Osteocyte (in vitro differentiated cells): ENCODE results near the gene NRN1L. TPM values are rescaled to one million over a fixed set of nuclear protein-coding genes. Genes with fewer than 3 reads are reported as not detected.
A peak's percentile ranks its signal among the peaks of the same experiment; 100 is the strongest.

ENCODE experiments used
- DNase-seq: peaks from one replicate; pipeline ENCODE4 v3.0.0; 2021; ENCODE audit warnings: mixed read lengths; ENCODE audit not compliant: unreplicated experiment; ENCODE audit errors: extremely low spot score
- H3K27ac Mint-ChIP-seq: one replicate; pipeline ENCODE4 v1.8.0; 2021; ENCODE audit warnings: mild to moderate bottlenecking, mixed read lengths; ENCODE audit not compliant: unreplicated experiment
- H3K27me3 Mint-ChIP-seq: one replicate; pipeline ENCODE4 v1.8.0; 2021; ENCODE audit warnings: mixed read lengths; ENCODE audit not compliant: unreplicated experiment
- H3K36me3 Mint-ChIP-seq: one replicate; pipeline ENCODE4 v1.8.0; 2021; ENCODE audit warnings: mixed read lengths; ENCODE audit not compliant: unreplicated experiment
- H3K4me1 Mint-ChIP-seq: one replicate; pipeline ENCODE4 v1.8.0; 2021; ENCODE audit warnings: mixed read lengths; ENCODE audit not compliant: unreplicated experiment
- H3K4me3 Mint-ChIP-seq: one replicate; pipeline ENCODE4 v1.8.0; 2021; ENCODE audit warnings: mild to moderate bottlenecking, moderate library complexity, mixed read lengths; ENCODE audit not compliant: unreplicated experiment
- H3K9me3 Mint-ChIP-seq: one replicate; pipeline ENCODE4 v1.8.0; 2021; ENCODE audit warnings: mixed read lengths; ENCODE audit not compliant: unreplicated experiment
- total RNA-seq: library from RNA; stranded (reverse); gene quantifications from 2 replicates; pipeline ENCODE4 v1.2.1, GENCODE V29; 2021
- TF ChIP-seq, protein P1 (sequence below): fragments of 200-600 bp; sonication (generic); IDR thresholded peaks from 2 replicates; pipeline ENCODE4 v1.5.0; 2021; ENCODE audit warnings: antibody characterized with exemption, mild to moderate bottlenecking, moderate library complexity

Gene NRN1L
- total RNA-seq, 1 donor from 2014 or later = 1.5 TPM

DNA sequence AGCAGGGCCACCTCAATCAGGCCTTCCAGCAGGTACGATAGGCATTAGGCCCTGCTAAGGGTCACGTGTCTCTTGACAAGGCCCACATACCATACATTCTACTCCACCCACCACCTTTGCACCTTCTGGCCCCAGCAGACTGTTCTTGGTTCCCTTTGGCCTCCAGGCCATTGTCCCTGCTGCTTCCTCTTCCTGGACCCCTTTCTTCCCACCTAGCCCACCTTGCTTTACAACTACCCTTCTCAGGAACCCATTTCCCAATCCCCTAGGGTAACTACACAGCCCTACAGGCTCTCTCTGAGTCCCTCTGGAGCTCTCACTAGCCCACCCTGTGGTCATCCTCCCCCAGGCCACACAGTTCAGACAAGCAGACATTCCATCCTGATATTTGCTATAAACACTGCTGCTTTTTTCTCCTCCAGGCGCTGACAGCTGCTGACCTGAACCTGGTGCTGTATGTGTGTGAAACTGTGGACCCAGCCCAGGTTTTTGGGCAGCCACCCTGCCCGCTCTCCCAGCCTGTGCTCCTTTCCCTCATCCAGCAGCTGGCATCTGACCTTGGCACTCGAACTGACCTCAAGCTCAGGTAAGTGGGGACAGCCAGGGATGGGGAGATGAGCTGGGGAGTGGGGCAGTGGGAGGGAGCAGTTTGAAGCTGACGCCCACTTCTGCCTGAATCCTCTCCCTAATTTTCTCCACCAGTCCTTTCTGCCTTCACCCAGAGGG is 1.4 kb upstream of the NRN1L start:
- no peak for DNase-seq
- Mint-ChIP-seq H3K4me3 (no peak overlapping the region), H3K4me1 (peaks cover 9% of the 10 kb centered on the region), H3K9me3 (no peaks in the 10 kb centered on the region), H3K27me3 (no peaks in the 10 kb centered on the region), H3K36me3 (peaks cover 29% of the 10 kb centered on the region), H3K27ac (peak overlapping the region; percentile 13)
- TF ChIP-seq, protein P1, sequence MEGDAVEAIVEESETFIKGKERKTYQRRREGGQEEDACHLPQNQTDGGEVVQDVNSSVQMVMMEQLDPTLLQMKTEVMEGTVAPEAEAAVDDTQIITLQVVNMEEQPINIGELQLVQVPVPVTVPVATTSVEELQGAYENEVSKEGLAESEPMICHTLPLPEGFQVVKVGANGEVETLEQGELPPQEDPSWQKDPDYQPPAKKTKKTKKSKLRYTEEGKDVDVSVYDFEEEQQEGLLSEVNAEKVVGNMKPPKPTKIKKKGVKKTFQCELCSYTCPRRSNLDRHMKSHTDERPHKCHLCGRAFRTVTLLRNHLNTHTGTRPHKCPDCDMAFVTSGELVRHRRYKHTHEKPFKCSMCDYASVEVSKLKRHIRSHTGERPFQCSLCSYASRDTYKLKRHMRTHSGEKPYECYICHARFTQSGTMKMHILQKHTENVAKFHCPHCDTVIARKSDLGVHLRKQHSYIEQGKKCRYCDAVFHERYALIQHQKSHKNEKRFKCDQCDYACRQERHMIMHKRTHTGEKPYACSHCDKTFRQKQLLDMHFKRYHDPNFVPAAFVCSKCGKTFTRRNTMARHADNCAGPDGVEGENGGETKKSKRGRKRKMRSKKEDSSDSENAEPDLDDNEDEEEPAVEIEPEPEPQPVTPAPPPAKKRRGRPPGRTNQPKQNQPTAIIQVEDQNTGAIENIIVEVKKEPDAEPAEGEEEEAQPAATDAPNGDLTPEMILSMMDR = no peak

DNA sequence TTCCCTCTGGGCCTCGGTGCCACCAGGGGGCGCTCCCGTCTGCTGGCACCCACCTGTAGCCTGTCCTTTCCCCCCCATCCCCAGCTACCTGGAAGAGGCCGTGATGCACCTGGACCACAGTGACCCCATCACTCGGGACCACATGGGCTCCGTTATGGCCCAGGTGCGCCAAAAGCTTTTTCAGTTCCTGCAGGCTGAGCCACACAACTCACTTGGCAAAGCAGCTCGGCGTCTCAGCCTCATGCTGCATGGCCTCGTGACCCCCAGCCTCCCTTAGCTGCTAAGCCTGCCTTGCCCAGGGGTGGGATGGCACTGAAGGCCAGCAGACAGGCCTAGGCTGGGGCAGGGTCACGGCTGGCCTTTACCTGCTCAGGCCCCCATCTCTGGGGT is 818 bp upstream of the NRN1L start:
- TF ChIP-seq, protein P1 = peak; percentile 83
- Mint-ChIP-seq H3K27me3 (no peaks in the 10 kb centered on the region), H3K4me1 (peaks cover 9% of the 10 kb centered on the region), H3K27ac (peak overlapping the region; percentile 13), H3K9me3 (no peaks in the 10 kb centered on the region), H3K36me3 (peaks cover 26% of the 10 kb centered on the region), H3K4me3 (no peak overlapping the region)
- no peak for DNase-seq

DNA sequence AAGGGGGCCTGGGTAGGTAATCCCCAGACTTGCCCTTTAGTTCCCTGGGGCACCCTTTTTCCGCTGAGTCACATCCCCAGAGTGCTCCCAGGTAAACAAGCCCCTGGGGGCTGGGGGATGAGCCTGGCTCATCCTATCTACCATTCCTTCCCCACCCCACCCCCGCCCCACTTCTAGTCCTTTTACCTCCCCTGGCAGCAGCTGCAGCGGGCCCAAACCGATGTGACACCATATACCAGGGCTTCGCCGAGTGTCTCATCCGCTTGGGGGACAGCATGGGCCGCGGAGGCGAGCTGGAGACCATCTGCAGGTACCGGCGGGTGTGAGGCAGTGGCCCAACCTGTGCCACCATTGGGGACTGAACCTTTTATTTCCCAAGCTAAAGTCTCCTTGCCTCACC is 860 bp downstream of the NRN1L start:
- H3K27ac Mint-ChIP-seq = no peak overlapping the region

DNA sequence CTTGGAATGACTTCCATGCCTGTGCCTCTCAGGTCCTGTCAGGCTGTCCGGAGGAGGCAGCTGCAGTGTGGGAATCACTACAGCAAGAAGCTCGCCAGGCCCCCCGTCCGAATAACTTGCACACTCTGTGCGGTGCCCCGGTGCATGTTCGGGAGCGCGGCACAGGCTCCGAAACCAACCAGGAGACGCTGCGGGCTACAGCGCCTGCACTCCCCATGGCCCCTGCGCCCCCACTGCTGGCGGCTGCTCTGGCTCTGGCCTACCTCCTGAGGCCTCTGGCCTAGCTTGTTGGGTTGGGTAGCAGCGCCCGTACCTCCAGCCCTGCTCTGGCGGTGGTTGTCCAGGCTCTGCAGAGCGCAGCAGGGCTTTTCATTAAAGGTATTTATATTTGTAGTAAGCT is 1.3 kb downstream of the NRN1L start:
- H3K27ac Mint-ChIP-seq = no peak overlapping the region
- H3K36me3 Mint-ChIP-seq = peaks cover 14% of the 10 kb centered on the region
- H3K4me1 Mint-ChIP-seq = peaks cover 9% of the 10 kb centered on the region
- H3K4me3 Mint-ChIP-seq = no peak overlapping the region
- TF ChIP-seq, protein P1 = no peak
- H3K27me3 Mint-ChIP-seq = no peaks in the 10 kb centered on the region
- no peak for DNase-seq
- H3K9me3 Mint-ChIP-seq = no peaks in the 10 kb centered on the region

More for the DNA sequence above, 860 bp downstream of the NRN1L start:
- DNase-seq = no peak
- TF ChIP-seq, protein P1 = no peak
- Mint-ChIP-seq H3K9me3 (no peaks in the 10 kb centered on the region), H3K4me1 (peaks cover 9% of the 10 kb centered on the region), H3K4me3 (no peak overlapping the region), H3K27me3 (no peaks in the 10 kb centered on the region), H3K36me3 (peaks cover 14% of the 10 kb centered on the region)

DNA sequence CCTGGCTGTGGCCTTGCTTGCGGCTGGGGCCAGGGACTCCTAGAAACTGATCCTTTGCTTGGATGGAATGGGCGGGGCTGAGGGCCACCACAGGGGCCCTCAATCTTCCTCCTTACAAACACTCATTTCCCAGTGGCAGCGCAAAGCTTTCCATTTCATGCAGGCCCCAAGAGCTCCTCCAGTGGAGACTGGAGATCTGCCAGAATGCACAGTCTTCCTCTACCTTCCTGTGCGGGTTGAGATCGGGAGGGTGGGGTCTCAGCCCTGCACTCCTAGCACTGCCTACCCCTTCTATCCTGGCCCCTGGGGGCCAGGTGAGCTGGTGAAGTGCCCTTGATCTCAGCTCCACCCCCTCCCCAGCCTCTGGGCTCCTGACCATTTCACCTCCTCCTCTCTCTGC is 1.7 kb downstream of the NRN1L start:
- DNase-seq = no peak
- TF ChIP-seq, protein P1 = no peak
- no peaks in the 10 kb centered on the region for H3K9me3 Mint-ChIP-seq
- peaks cover 9% of the 10 kb centered on the region for H3K4me1 Mint-ChIP-seq
- H3K4me3 Mint-ChIP-seq = no peak overlapping the region
- no peaks in the 10 kb centered on the region for H3K27me3 Mint-ChIP-seq
- peaks cover 14% of the 10 kb centered on the region for H3K36me3 Mint-ChIP-seq
- H3K27ac Mint-ChIP-seq = no peak overlapping the region
